GM10847 (cell line): Measurements from ENCODE around the gene UBTD2.

Experiments
- POLR2A ChIP-seq: IDR thresholded peaks from 2 replicates; pipeline ENCODE4 v1.6.1; 2011; ENCODE audit not compliant: insufficient read length; ENCODE audit errors: extremely low read depth

The UBTD2 gene

GRCh38 chr5:172276214-172276613 lies 7.3 kb downstream of the UBTD2 start:
- no peak for TF ChIP-seq POLR2A

- no peak for TF ChIP-seq POLR2A
Measured at GRCh38 chr5:172274951-172275753, 8.4 kb downstream of the UBTD2 start.

GRCh38 chr5:172267943-172268342 lies 15.6 kb downstream of the UBTD2 start:
- no peak for TF ChIP-seq POLR2A

- TF ChIP-seq POLR2A, result no peak
Measured at GRCh38 chr5:172266676-172267092, 16.9 kb downstream of the UBTD2 start.

- no peak for TF ChIP-seq POLR2A
Measured at GRCh38 chr5:172266071-172266675, 17.4 kb downstream of the UBTD2 start.

- TF ChIP-seq POLR2A, result no peak
Measured at GRCh38 chr5:172264815-172265395, 18.7 kb downstream of the UBTD2 start.

- TF ChIP-seq POLR2A, result no peak
Measured at GRCh38 chr5:172255444-172255843, 28.1 kb downstream of the UBTD2 start.

- TF ChIP-seq POLR2A, result no peak
Measured at GRCh38 chr5:172252501-172252900, 31.1 kb downstream of the UBTD2 start.

GRCh38 chr5:172251419-172251818 lies 32.1 kb downstream of the UBTD2 start:
- TF ChIP-seq POLR2A, result no peak

- TF ChIP-seq POLR2A, result no peak
Measured at GRCh38 chr5:172248637-172249036, 34.9 kb downstream of the UBTD2 start.

GRCh38 chr5:172245703-172246125 lies 37.9 kb downstream of the UBTD2 start:
- TF ChIP-seq POLR2A, result no peak

GRCh38 chr5:172245046-172245445 lies 38.5 kb downstream of the UBTD2 start:
- no peak for TF ChIP-seq POLR2A

- TF ChIP-seq POLR2A, result no peak
Measured at GRCh38 chr5:172243302-172243701, 40.3 kb downstream of the UBTD2 start.

- no peak for TF ChIP-seq POLR2A
Measured at GRCh38 chr5:172238334-172238733, 45.2 kb downstream of the UBTD2 start.

- no peak for TF ChIP-seq POLR2A
Measured at GRCh38 chr5:172235827-172236736, 47.5 kb downstream of the UBTD2 start.

- TF ChIP-seq POLR2A, result no peak
Measured at GRCh38 chr5:172235132-172235780, 48.3 kb downstream of the UBTD2 start.
